IMR-90 (cell line): ENCODE measurements around the gene SEMA4D. TPM values are rescaled to one million over a fixed set of nuclear protein-coding genes. Genes with fewer than 3 reads are reported as not detected.

Experiments
- MXI1 ChIP-seq: IDR thresholded peaks from 2 replicates; pipeline ENCODE4 v1.6.1; 2012; ENCODE audit warnings: low read depth, mild to moderate bottlenecking, low read length, moderate library complexity, borderline replicate concordance
- SMC3 ChIP-seq: fragments of 150-350 bp; IDR thresholded peaks from 2 replicates; pipeline ENCODE4 v1.6.1; 2016; ENCODE audit warnings: low read depth, mild to moderate bottlenecking, antibody characterized with exemption, low read length, moderate library complexity
- USF2 ChIP-seq: fragments of 150-350 bp; IDR thresholded peaks from 2 replicates; pipeline ENCODE4 v1.6.1; 2017; ENCODE audit warnings: mild to moderate bottlenecking, antibody characterized with exemption, low read length, low read depth
- polyA plus RNA-seq, 3 experiments: library from polyadenylated mRNA; depleted of rRNA; stranded (reverse); fragments of >200 nt; gene quantifications; 2 replicates each; pipeline ENCODE4 v1.2.3, GENCODE V29; 2012; ENCODE audit warnings: low replicate concordance in 1 of 3
- total RNA-seq: library from RNA; depleted of rRNA; stranded (reverse); fragments of >200 nt; gene quantifications from 2 replicates; pipeline ENCODE4 v1.2.3, GENCODE V29; 2012

SEMA4D gene
- total and polyA plus RNA-seq, 2 of the 4 experiments (the other 2 are of a cell fraction): 0.90 to 1.5 TPM

DNA sequence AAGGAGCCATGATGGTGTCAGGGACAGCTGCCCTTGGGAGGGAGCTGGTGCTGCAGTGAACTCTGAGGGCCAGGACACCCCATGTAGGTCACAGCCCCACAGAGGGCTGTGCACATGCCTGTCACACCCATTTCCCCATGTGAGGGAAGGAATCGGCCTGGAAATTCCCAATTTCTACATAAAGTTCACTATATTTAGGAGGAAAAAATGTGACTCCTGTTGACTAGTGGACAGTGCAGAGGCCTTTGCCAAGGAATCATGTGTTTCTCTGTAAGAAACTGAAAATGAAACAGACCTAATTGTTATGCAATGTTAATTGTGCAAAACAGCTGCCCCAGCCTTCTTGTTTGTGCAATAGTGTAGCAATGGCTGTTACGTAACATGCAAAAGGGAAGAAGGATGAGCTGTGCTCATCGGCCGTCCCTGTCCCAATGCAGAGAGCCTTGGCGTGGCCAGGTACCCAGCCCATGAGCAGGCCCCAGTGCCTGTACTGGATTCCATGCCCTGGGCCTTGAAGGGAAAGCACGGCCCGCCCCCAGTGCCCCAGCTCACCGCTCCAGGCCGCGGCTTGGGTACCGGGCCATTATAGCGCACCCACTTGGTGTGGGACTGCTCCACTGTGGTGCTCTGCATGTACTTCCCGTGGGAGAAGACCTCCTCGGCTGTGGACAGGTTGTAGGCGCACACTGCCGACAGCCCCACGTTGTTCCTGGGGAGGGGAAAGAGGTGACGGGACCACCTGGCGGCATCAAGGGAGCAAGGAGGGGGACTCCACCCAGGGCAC, 109.6 kb downstream of the SEMA4D start (continued):
- TF ChIP-seq USF2: no peak
- no peak for TF ChIP-seq MXI1
- no peak for TF ChIP-seq SMC3
